ENCODE results near the gene EPB41.

GRCh38 chr1:29017975-29018712, 103.8 kb downstream of the EPB41 start:
- TF ChIP-seq AFF1 (IDR thresholded peaks at IDR 0.05; ENCODE audit: low read depth in 1 of 2, partially characterized antibody in 2 of 2) = no peak
- TF ChIP-seq NR3C1 (CRISPR knock-in tag; IDR thresholded peaks at IDR 0.05) = no peak
- no peak for TF ChIP-seq CTCF (IDR thresholded peaks at IDR 0.05 in 2 of 3, conservative IDR thresholded peaks at IDR 0.05 in 1 of 3; ENCODE audit: insufficient read depth in 2 of 3, low read depth in 1 of 3, low read length in 3 of 3)
- no peak for TF ChIP-seq TBP (optimal IDR thresholded peaks at IDR 0.05; ENCODE audit: low read depth, low read length)
- TF ChIP-seq TFAP4 (CRISPR knock-in tag; IDR thresholded peaks at IDR 0.05; ENCODE audit: borderline replicate concordance) = no peak
- TF ChIP-seq WHSC1 (IDR thresholded peaks at IDR 0.05; ENCODE audit: low read length) = no peak
- no peak for TF ChIP-seq RFX5 (IDR thresholded peaks at IDR 0.05; ENCODE audit: low read depth, low read length)
- no peak for TF ChIP-seq NFE2L1 (tag; IDR thresholded peaks at IDR 0.05; ENCODE audit: borderline replicate concordance, low read depth)
- no peak for TF ChIP-seq HEY1 (CRISPR knock-in tag; IDR thresholded peaks at IDR 0.05; ENCODE audit: borderline replicate concordance)
- TF ChIP-seq MTF1 (CRISPR knock-in tag; IDR thresholded peaks at IDR 0.05; ENCODE audit: borderline replicate concordance) = no peak
- no peak for TF ChIP-seq RBBP5 (IDR thresholded peaks at IDR 0.05; ENCODE audit: borderline replicate concordance, insufficient read depth, low read length, poor library complexity, severe bottlenecking)
- no peak for TF ChIP-seq ZKSCAN1 (IDR thresholded peaks at IDR 0.05; ENCODE audit: low read depth, low read length)
- no peak for TF ChIP-seq TGIF2 (CRISPR knock-in tag; IDR thresholded peaks at IDR 0.05)
